Spleen (tissue), 11 donors: ENCODE data around the gene JAML. TPM values are rescaled to one million over a fixed set of nuclear protein-coding genes. Genes with fewer than 3 reads are reported as not detected.

Experiments used
- DNase-seq: peaks from one replicate; pipeline ENCODE4 v3.0.0-alpha.2; 2020
- H3K27ac ChIP-seq, 8 donors: fragments of 200-600 bp; sonication (generic) in 7 of 8; 1 replicate in 4 of 8; 2 replicates in 4 of 8; pipeline versions ENCODE4 v1.5.0 to v1.8.0; 2016 to 2021; ENCODE audit warnings: inconsistent platforms in 4 of 8, mild to moderate bottlenecking in 4 of 8, moderate library complexity in 1 of 8
- H3K27me3 ChIP-seq, 7 donors: fragments of 200-600 bp; sonication (generic) in 6 of 7; replicated peaks in 1 of 7; 1 replicate in 4 of 7; 2 replicates in 3 of 7; pipeline versions ENCODE4 v1.5.0 to v1.8.0; 2016 to 2021; ENCODE audit warnings: inconsistent platforms in 3 of 7, mild to moderate bottlenecking in 1 of 7
- H3K36me3 ChIP-seq, 6 donors: fragments of 200-600 bp; sonication (generic) in 5 of 6; 1 replicate in 4 of 6; 2 replicates in 2 of 6; pipeline versions ENCODE4 v1.5.0 to v1.8.0; 2016 to 2021; ENCODE audit warnings: inconsistent platforms in 2 of 6
- H3K4me1 ChIP-seq, 6 donors: fragments of 200-600 bp; sonication (generic) in 5 of 6; 1 replicate in 3 of 6; 2 replicates in 3 of 6; pipeline versions ENCODE4 v1.5.0 to v1.8.0; 2016 to 2021; ENCODE audit warnings: inconsistent platforms in 3 of 6
- H3K4me3 ChIP-seq, 8 donors: fragments of 200-600 bp; sonication (generic) in 7 of 8; 1 replicate in 4 of 8; 2 replicates in 4 of 8; pipeline versions ENCODE4 v1.5.0 to v1.8.0; 2016 to 2021; ENCODE audit warnings: inconsistent platforms in 4 of 8, mild to moderate bottlenecking in 4 of 8, moderate library complexity in 2 of 8
- H3K9me3 ChIP-seq, 8 donors: fragments of 200-600 bp; sonication (generic) in 7 of 8; 1 replicate in 4 of 8; 2 replicates in 4 of 8; pipeline versions ENCODE4 v1.5.0 to v1.8.0; 2016 to 2021; ENCODE audit warnings: inconsistent platforms in 4 of 8
- CTCF ChIP-seq, 11 experiments: fragments of 200-600 bp in 7 of 11; fragments of 450-650 bp in 4 of 11; sonication (generic) in 4 of 11; IDR thresholded peaks in 8 of 11; conservative IDR thresholded peaks in 3 of 11; 1 replicate in 7 of 11; 2 replicates in 4 of 11; pipeline versions ENCODE4 v1.4.0 to v1.8.0; 2016 to 2021; ENCODE audit warnings: antibody characterized with exemption in 11 of 11, inconsistent platforms in 4 of 11, mild to moderate bottlenecking in 1 of 11
- POLR2A ChIP-seq, 3 donors: fragments of 450-650 bp; IDR thresholded peaks; one replicate each; pipeline ENCODE4 v1.5.1; 2017; ENCODE audit warnings: antibody characterized with exemption in 3 of 3, mild to moderate bottlenecking in 1 of 3
- POLR2AphosphoS5 ChIP-seq, 3 donors: sonication (generic); formaldehyde crosslinking; IDR thresholded peaks; one replicate each; pipeline ENCODE4 v1.5.1; 2017; ENCODE audit warnings: antibody characterized with exemption in 3 of 3
- WGBS, 5 donors: extraction: QIAGEN DNeasy Blood & Tissue Kit in 3 of 5; methylation state at CpG; one replicate each; pipeline versions ENCODE4 v1.1.5 to v1.1.7; 2013 to 2018; 5-methylcytosine and 5-hydroxymethylcytosine counted together
- intact Hi-C: fragments of 100-400 bp; cut with DNase I; formaldehyde crosslinking; loops from one replicate; pipeline ENCODE4 v1.15.0; 2023; ENCODE audit warnings: low total_unique reads
- polyA plus RNA-seq, 3 donors: library from polyadenylated mRNA; stranded (reverse); fragments of 200-250 nt; gene quantifications; one replicate each; pipeline ENCODE4 v1.2.1, GENCODE V29; 2013
- total RNA-seq, 7 donors: library from RNA; depleted of rRNA in 3 of 7; stranded (reverse); fragments of >200 nt in 3 of 7; fragmentation: NEBNext Ultra II Directional in 4 of 7; extraction: Animal tissue kit (Norgen Biotek cat#: 25700) in 4 of 7; gene quantifications; one replicate each; pipeline versions ENCODE4 v1.1.0 to v1.2.1, GENCODE V29; 2016 to 2021
- donor health status: healthy with polysubstance abuse.
- donor health status: DM: no; HTN: no; CAD: no; lungs with moderate emphysema.
- donor health status: DM: no; HTN: no; CAD: no.
- donor health status: Bipolar disorder and iron deficiency.
- donor health status: healthy.
- donor health status: DM: no; HTN: no; CAD: no.
- donor health status: DM: yes; HTN: yes; CAD: no.

Gene JAML
- total and polyA plus RNA-seq, 10 donors, result 18.2 to 180 (median 89.3) TPM

DNA sequence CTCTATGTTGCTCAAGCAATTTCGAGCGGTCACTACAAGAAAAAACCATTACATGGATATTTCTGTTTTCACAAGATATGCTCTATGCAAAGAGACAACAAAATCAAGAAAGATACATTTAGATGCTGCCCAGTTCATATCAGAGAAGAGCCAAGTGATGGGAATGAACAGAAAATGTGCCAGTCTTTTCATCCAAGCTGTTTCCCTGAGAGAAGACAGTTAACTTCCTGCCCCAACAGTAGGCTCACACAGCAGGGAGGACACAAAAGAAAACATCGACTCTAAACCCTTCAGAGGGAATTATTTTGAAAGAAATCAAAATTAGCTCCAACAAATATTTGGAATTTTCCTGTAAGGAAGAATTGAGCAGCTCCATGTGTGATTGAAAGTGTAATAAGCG lies 11.6 kb downstream of the JAML start:
- Histone ChIP-seq H3K9me3 (no peaks in the 10 kb centered on the region), H3K4me1 (peaks cover 22 to 100% (median 55%) of the 10 kb centered on the region in 6 donors), H3K27ac (peak overlapping the region in 6 of 8 donors; percentile 52 to 88 (median 75)), H3K4me3 (peak overlapping the region in 1 of 8 donors; percentile 30), H3K27me3 (peaks cover 0 to 25% (median 0%) of the 10 kb centered on the region in 7 donors), H3K36me3 (peaks cover 0 to 39% (median 0%) of the 10 kb centered on the region in 6 donors)
- DNase-seq, result no peak
- TF ChIP-seq POLR2A (IDR thresholded peaks at IDR 0.05) (no peak), CTCF (IDR thresholded peaks at IDR 0.05 in 8 of 11, conservative IDR thresholded peaks at IDR 0.05 in 3 of 11) (no peak), POLR2AphosphoS5 (IDR thresholded peaks at IDR 0.05) (no peak)
- 69 to 79% (median 75%) methylated on average over 4 of the region's 4 CpGs for WGBS, 5 donors
- intact Hi-C loops, result no loop called here

GRCh38 chr11:118212781-118213191 lies 12.0 kb downstream of the JAML start:
- no peaks in the 10 kb centered on the region for H3K9me3 ChIP-seq
- intact Hi-C loops, result no loop called here
- H3K4me1 ChIP-seq, result peaks cover 22 to 100% (median 54%) of the 10 kb centered on the region in 6 donors
- DNase-seq, result no peak
- peaks cover 0 to 21% (median 0%) of the 10 kb centered on the region in 7 donors for H3K27me3 ChIP-seq
- peaks cover 0 to 40% (median 0%) of the 10 kb centered on the region in 6 donors for H3K36me3 ChIP-seq
- H3K27ac ChIP-seq, result peak overlapping the region in 7 of 8 donors; percentile 9 to 88 (median 73)
- H3K4me3 ChIP-seq, result peak overlapping the region in 1 of 8 donors; percentile 30
- 31 to 61% (median 43%) methylated on average over 2 of the region's 2 CpGs for WGBS, 5 donors
- TF ChIP-seq CTCF (IDR thresholded peaks at IDR 0.05 in 8 of 11, conservative IDR thresholded peaks at IDR 0.05 in 3 of 11) (no peak), POLR2A (IDR thresholded peaks at IDR 0.05) (no peak), POLR2AphosphoS5 (IDR thresholded peaks at IDR 0.05) (no peak)

GRCh38 chr11:118212131-118212725 lies 12.6 kb downstream of the JAML start:
- 58 to 81% (median 66%) methylated on average over 7 of the region's 7 CpGs for WGBS, 5 donors
- Histone ChIP-seq H3K4me1 (peaks cover 22 to 100% (median 56%) of the 10 kb centered on the region in 6 donors), H3K27me3 (peaks cover 0 to 18% (median 0%) of the 10 kb centered on the region in 7 donors), H3K36me3 (peaks cover 0 to 40% (median 0%) of the 10 kb centered on the region in 6 donors), H3K9me3 (no peaks in the 10 kb centered on the region), H3K27ac (peak overlapping the region in 7 of 8 donors; percentile 9 to 88 (median 73)), H3K4me3 (peak overlapping the region in 1 of 8 donors; percentile 30)
- DNase-seq, result no peak
- intact Hi-C loops, result no loop called here
- TF ChIP-seq POLR2AphosphoS5 (IDR thresholded peaks at IDR 0.05) (no peak), POLR2A (IDR thresholded peaks at IDR 0.05) (no peak), CTCF (IDR thresholded peaks at IDR 0.05 in 8 of 11, conservative IDR thresholded peaks at IDR 0.05 in 3 of 11) (no peak)

DNA sequence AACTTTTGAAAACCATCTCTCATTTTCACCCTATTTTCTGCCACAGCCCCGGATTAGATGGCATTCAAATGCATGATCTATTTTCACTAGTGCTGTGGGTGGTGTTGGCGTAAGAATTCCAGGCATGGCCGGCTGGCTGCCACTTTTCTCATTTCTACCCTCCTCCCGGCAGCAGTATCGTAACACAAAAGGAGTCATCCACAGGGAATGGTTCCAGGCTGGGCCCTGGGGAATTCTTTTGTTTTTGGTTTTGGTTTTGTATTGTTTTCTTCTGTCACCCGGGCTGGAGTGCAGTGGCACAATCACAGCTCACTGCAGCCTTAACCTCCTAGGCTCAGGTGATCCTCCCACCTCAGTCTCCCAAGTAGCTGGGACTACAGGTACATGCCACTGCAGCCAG lies 13.8 kb downstream of the JAML start:
- Histone ChIP-seq H3K9me3 (no peaks in the 10 kb centered on the region), H3K4me1 (peaks cover 22 to 100% (median 56%) of the 10 kb centered on the region in 6 donors), H3K27me3 (peaks cover 0 to 18% (median 0%) of the 10 kb centered on the region in 7 donors), H3K36me3 (peaks cover 0 to 41% (median 0%) of the 10 kb centered on the region in 6 donors), H3K4me3 (no peak overlapping the region), H3K27ac (peak overlapping the region in 4 of 8 donors; percentile 52 to 88 (median 78))
- 62 to 77% (median 72%) methylated on average over 6 of the region's 6 CpGs for WGBS, 5 donors
- intact Hi-C loops, result no loop called here
- no peak for TF ChIP-seq POLR2AphosphoS5 (IDR thresholded peaks at IDR 0.05)
- no peak for TF ChIP-seq POLR2A (IDR thresholded peaks at IDR 0.05)
- TF ChIP-seq CTCF (IDR thresholded peaks at IDR 0.05 in 8 of 11, conservative IDR thresholded peaks at IDR 0.05 in 3 of 11), result no peak
- no peak for DNase-seq
